Left hindlimb (tissue), 1 donor: ENCODE data around the gene ZNF57.
"Not testable (repeated sequence)": the region's sequence is repeated elsewhere in the genome, so short reads cannot be mapped to it uniquely, and the experiment has no call there.

Experiments
- DNase-seq: peaks from one replicate; pipeline ENCODE4 v3.0.0-alpha.2; 2018

The ZNF57 gene

GRCh38 chr19:2900296-2901252 lies at the start of gene ZNF57:
Gene ZNF57 (plus strand): TSS chr19:2900928. CDS start chr19:2901046, 118 bp downstream.
- DNase-seq = peak; percentile 100

GRCh38 chr19:2852598-2852997 lies 48.1 kb upstream of the ZNF57 start:
- DNase-seq = no peak

- DNase-seq = no peak
These were observed 47.6 kb upstream of the ZNF57 start for GRCh38 chr19:2853015-2853606.

GRCh38 chr19:2854849-2855248 lies 45.9 kb upstream of the ZNF57 start:
- DNase-seq = no peak

GRCh38 chr19:2856457-2857050 lies 44.2 kb upstream of the ZNF57 start:
- DNase-seq = no peak

- DNase-seq = no peak
These were observed 41.9 kb upstream of the ZNF57 start for GRCh38 chr19:2858864-2859263.

GRCh38 chr19:2863816-2864215 lies 36.9 kb upstream of the ZNF57 start:
- DNase-seq = no peak

- no peak for DNase-seq
These were observed 35.2 kb upstream of the ZNF57 start for GRCh38 chr19:2865334-2866100.

GRCh38 chr19:2866495-2867024 lies 34.2 kb upstream of the ZNF57 start:
- no peak for DNase-seq

- DNase-seq = peak; percentile 79
These were observed 33.4 kb upstream of the ZNF57 start, which contains the start of gene ZNF556 for GRCh38 chr19:2867025-2867991. Gene ZNF556 (plus strand): TSS chr19:2867335. CDS start chr19:2867422, 87 bp downstream.

GRCh38 chr19:2869618-2870017 lies 31.1 kb upstream of the ZNF57 start:
- DNase-seq = no peak

- not testable (repeated sequence) for DNase-seq
These were observed 28.6 kb upstream of the ZNF57 start for GRCh38 chr19:2872175-2872574.

GRCh38 chr19:2877398-2878331 lies 23.1 kb upstream of the ZNF57 start:
- no peak for DNase-seq

GRCh38 chr19:2883686-2884439 lies 16.9 kb upstream of the ZNF57 start:
- no peak for DNase-seq

GRCh38 chr19:2885736-2886135 lies 15.0 kb upstream of the ZNF57 start:
- no peak for DNase-seq

- no peak for DNase-seq
These were observed 13.3 kb upstream of the ZNF57 start for GRCh38 chr19:2887391-2887914.

- DNase-seq = no peak
These were observed 11.9 kb upstream of the ZNF57 start for GRCh38 chr19:2888731-2889224.

GRCh38 chr19:2890531-2890930 lies 10.2 kb upstream of the ZNF57 start:
- DNase-seq = not testable (repeated sequence)

GRCh38 chr19:2896694-2897093 lies 4.0 kb upstream of the ZNF57 start:
- no peak for DNase-seq
